Measurements from ENCODE around the gene SLIT1. TPM values are rescaled to one million over a fixed set of nuclear protein-coding genes. Genes with fewer than 3 reads are reported as not detected.

Gene SLIT1
- total and polyA plus RNA-seq, 2 experiments from 2014 or later, result not detected

GRCh38 chr10:97105303-97105702 is 80.5 kb downstream of the SLIT1 start:
- H3K4me2 ChIP-seq (ENCODE audit: unreplicated experiment), result no peak overlapping the region
- H3K36me3 ChIP-seq (ENCODE audit: low read depth), result no peaks in the 10 kb centered on the region
- TF ChIP-seq EZH2phosphoT487 (IDR thresholded peaks at IDR 0.05; ENCODE audit: insufficient read depth, low read depth) (no peak), EZH2 (IDR thresholded peaks at IDR 0.05; ENCODE audit: insufficient read depth, poor library complexity, severe bottlenecking) (no peak)
- H3K27ac ChIP-seq, result no peak overlapping the region
- in situ Hi-C loops (cut with MboI), result no loop called here
- DNase-seq, result no peak
- no peaks in the 10 kb centered on the region for H3K9me3 ChIP-seq (ENCODE audit: low read depth)
- WGBS, 2 experiments (ENCODE audit: low coverage in 1 of 2, low lambda C conversion rate in 2 of 2, missing lambda C conversion rate in 2 of 2), result 58 to 60% methylated on average over 7 of the region's 7 CpGs
- H2AFZ ChIP-seq, result no peak overlapping the region
- H3K79me2 ChIP-seq (ENCODE audit: insufficient read depth), result no peaks in the 10 kb centered on the region
- no peak overlapping the region for H3K4me3 ChIP-seq
- H3K27me3 ChIP-seq (replicated peaks; ENCODE audit: insufficient read depth), result peaks cover 9% of the 10 kb centered on the region
- no peak overlapping the region for H3K9ac ChIP-seq
- H3F3A ChIP-seq (ENCODE audit: insufficient read depth), result no peaks in the 10 kb centered on the region
- no peaks in the 10 kb centered on the region for H4K20me1 ChIP-seq (ENCODE audit: insufficient read depth)
- H3K9me2 ChIP-seq (ENCODE audit: insufficient read depth), result no peaks in the 10 kb centered on the region
- H3K4me1 ChIP-seq (ENCODE audit: insufficient read depth), result no peaks in the 10 kb centered on the region

GRCh38 chr10:97103316-97104080 is 82.3 kb downstream of the SLIT1 start:
- Histone ChIP-seq H3K27ac (no peak overlapping the region), H3K9me2 (ENCODE audit: insufficient read depth) (no peaks in the 10 kb centered on the region), H3K9me3 (ENCODE audit: low read depth) (no peaks in the 10 kb centered on the region), H3F3A (ENCODE audit: insufficient read depth) (no peaks in the 10 kb centered on the region), H3K4me3 (no peak overlapping the region), H3K27me3 (replicated peaks; ENCODE audit: insufficient read depth) (no peaks in the 10 kb centered on the region; the same call in 1 of the 2 replicates), H3K9ac (no peak overlapping the region), H2AFZ (no peak overlapping the region), H3K36me3 (ENCODE audit: low read depth) (no peaks in the 10 kb centered on the region), H3K4me1 (ENCODE audit: insufficient read depth) (no peaks in the 10 kb centered on the region), H4K20me1 (ENCODE audit: insufficient read depth) (no peaks in the 10 kb centered on the region), H3K79me2 (ENCODE audit: insufficient read depth) (no peaks in the 10 kb centered on the region), H3K4me2 (ENCODE audit: unreplicated experiment) (no peak overlapping the region)
- WGBS, 2 experiments (ENCODE audit: low coverage in 1 of 2, low lambda C conversion rate in 2 of 2, missing lambda C conversion rate in 2 of 2), result 63 to 64% methylated on average over 14 of the region's 14 CpGs
- in situ Hi-C loops (cut with MboI), result no loop called here
- no peak for TF ChIP-seq EZH2phosphoT487 (IDR thresholded peaks at IDR 0.05; ENCODE audit: insufficient read depth, low read depth)
- TF ChIP-seq EZH2 (IDR thresholded peaks at IDR 0.05; ENCODE audit: insufficient read depth, poor library complexity, severe bottlenecking), result no peak
- DNase-seq, result no peak

GRCh38 chr10:97102441-97102840 is 83.3 kb downstream of the SLIT1 start:
- no peaks in the 10 kb centered on the region for H3K9me3 ChIP-seq (ENCODE audit: low read depth)
- no peaks in the 10 kb centered on the region for H3K79me2 ChIP-seq (ENCODE audit: insufficient read depth)
- no peaks in the 10 kb centered on the region for H3F3A ChIP-seq (ENCODE audit: insufficient read depth)
- H3K9ac ChIP-seq, result no peak overlapping the region
- H3K9me2 ChIP-seq (ENCODE audit: insufficient read depth), result no peaks in the 10 kb centered on the region
- H4K20me1 ChIP-seq (ENCODE audit: insufficient read depth), result no peaks in the 10 kb centered on the region
- H3K4me3 ChIP-seq, result no peak overlapping the region
- no peak for DNase-seq
- 68 to 74% methylated on average over 6 of the region's 6 CpGs for WGBS, 2 experiments (ENCODE audit: low coverage in 1 of 2, low lambda C conversion rate in 2 of 2, missing lambda C conversion rate in 2 of 2)
- no peak overlapping the region for H3K4me2 ChIP-seq (ENCODE audit: unreplicated experiment)
- TF ChIP-seq EZH2 (IDR thresholded peaks at IDR 0.05; ENCODE audit: insufficient read depth, poor library complexity, severe bottlenecking) (no peak), EZH2phosphoT487 (IDR thresholded peaks at IDR 0.05; ENCODE audit: insufficient read depth, low read depth) (no peak)
- H3K36me3 ChIP-seq (ENCODE audit: low read depth), result no peaks in the 10 kb centered on the region
- in situ Hi-C loops (cut with MboI), result no loop called here
- H3K27me3 ChIP-seq (replicated peaks; ENCODE audit: insufficient read depth), result peaks cover 4% of the 10 kb centered on the region; the same call in 1 of the 2 replicates
- H2AFZ ChIP-seq, result no peak overlapping the region
- H3K4me1 ChIP-seq (ENCODE audit: insufficient read depth), result no peaks in the 10 kb centered on the region
- no peak overlapping the region for H3K27ac ChIP-seq

GRCh38 chr10:97101166-97101940 is 84.4 kb downstream of the SLIT1 start:
- TF ChIP-seq EZH2phosphoT487 (IDR thresholded peaks at IDR 0.05; ENCODE audit: insufficient read depth, low read depth), result no peak
- no peak for TF ChIP-seq EZH2 (IDR thresholded peaks at IDR 0.05; ENCODE audit: insufficient read depth, poor library complexity, severe bottlenecking)
- Histone ChIP-seq H3K9me3 (ENCODE audit: low read depth) (no peaks in the 10 kb centered on the region), H4K20me1 (ENCODE audit: insufficient read depth) (no peaks in the 10 kb centered on the region), H3K27ac (no peak overlapping the region), H3K36me3 (ENCODE audit: low read depth) (no peaks in the 10 kb centered on the region), H3K4me1 (ENCODE audit: insufficient read depth) (no peaks in the 10 kb centered on the region), H3K4me2 (ENCODE audit: unreplicated experiment) (no peak overlapping the region), H3K27me3 (replicated peaks; ENCODE audit: insufficient read depth) (peaks cover 14% of the 10 kb centered on the region), H3K79me2 (ENCODE audit: insufficient read depth) (no peaks in the 10 kb centered on the region), H3K4me3 (no peak overlapping the region), H3K9ac (no peak overlapping the region), H3K9me2 (ENCODE audit: insufficient read depth) (no peaks in the 10 kb centered on the region), H2AFZ (no peak overlapping the region), H3F3A (ENCODE audit: insufficient read depth) (no peaks in the 10 kb centered on the region)
- DNase-seq, result peak; percentile 8
- WGBS, 2 experiments (ENCODE audit: low coverage in 1 of 2, low lambda C conversion rate in 2 of 2, missing lambda C conversion rate in 2 of 2), result 57 to 68% methylated on average over 9 of the region's 9 CpGs
- in situ Hi-C loops (cut with MboI), result no loop called here

Data from GM23248 (cell line).